Stimulated activated CD8-positive, alpha-beta memory T cell treated with anti-CD3 and anti-CD28 coated beads, Interleukin-15, amount 100 ng/mL, for 1 hour (primary cell): ENCODE measurements around the gene BABAM2.

Experiments
- DNase-seq: peaks from one replicate; pipeline ENCODE4 v3.0.0-alpha.2; 2020; ENCODE audit warnings: low read depth

The BABAM2 gene

GRCh38 chr2:28282861-28283646, 392.5 kb downstream of the BABAM2 start:
- DNase-seq, result no peak

GRCh38 chr2:28283861-28284260, 393.3 kb downstream of the BABAM2 start:
- no peak for DNase-seq

- DNase-seq, result no peak
These were observed 396.1 kb downstream of the BABAM2 start for GRCh38 chr2:28286678-28287077.

- no peak for DNase-seq
These were observed 396.9 kb downstream of the BABAM2 start for GRCh38 chr2:28287256-28287915.

- DNase-seq, result no peak
These were observed 398.1 kb downstream of the BABAM2 start for GRCh38 chr2:28288620-28289019.

GRCh38 chr2:28291811-28292440, 401.4 kb downstream of the BABAM2 start:
- no peak for DNase-seq

GRCh38 chr2:28292491-28292890, 402.0 kb downstream of the BABAM2 start:
- no peak for DNase-seq

GRCh38 chr2:28293416-28293815, 402.9 kb downstream of the BABAM2 start:
- no peak for DNase-seq

GRCh38 chr2:28294451-28294850, 403.9 kb downstream of the BABAM2 start:
- DNase-seq, result no peak

GRCh38 chr2:28296243-28296642, 405.7 kb downstream of the BABAM2 start:
- no peak for DNase-seq

GRCh38 chr2:28296904-28297303, 406.4 kb downstream of the BABAM2 start:
- DNase-seq, result no peak

- DNase-seq, result no peak
These were observed 407.0 kb downstream of the BABAM2 start for GRCh38 chr2:28297531-28297930.

- no peak for DNase-seq
These were observed 407.9 kb downstream of the BABAM2 start for GRCh38 chr2:28298406-28298805.

GRCh38 chr2:28300485-28301341, 410.2 kb downstream of the BABAM2 start:
- DNase-seq, result no peak

- DNase-seq, result no peak
These were observed 414.7 kb downstream of the BABAM2 start for GRCh38 chr2:28305202-28305601.

GRCh38 chr2:28310107-28310506, 419.6 kb downstream of the BABAM2 start:
- DNase-seq, result no peak

- DNase-seq, result no peak
These were observed 421.2 kb downstream of the BABAM2 start for GRCh38 chr2:28311660-28312249.

- DNase-seq, result no peak
These were observed 422.0 kb downstream of the BABAM2 start for GRCh38 chr2:28312307-28313219.

- DNase-seq, result no peak
These were observed 422.8 kb downstream of the BABAM2 start for GRCh38 chr2:28313220-28313784.

GRCh38 chr2:28314968-28315367, 424.4 kb downstream of the BABAM2 start:
- DNase-seq, result no peak
